Inflammatory macrophage treated with lipopolysaccharide for 4 hours (primary cell): ENCODE results near the gene QKI.
"Not testable (repeated sequence)": the region's sequence is repeated elsewhere in the genome, so short reads cannot be mapped to it uniquely, and the experiment has no call there.

Experiments
- DNase-seq: peaks from one replicate; pipeline ENCODE4 v3.0.0-alpha.2; 2020

Gene QKI

GRCh38 chr6:163588220-163588919 lies 173.9 kb downstream of the QKI start:
- no peak for DNase-seq

- DNase-seq: peak; percentile 11
Measured at GRCh38 chr6:163589387-163589786, 174.9 kb downstream of the QKI start.

- not testable (repeated sequence) for DNase-seq
Measured at GRCh38 chr6:163590132-163590531, 175.6 kb downstream of the QKI start.

- DNase-seq: no peak
Measured at GRCh38 chr6:163592872-163593271, 178.4 kb downstream of the QKI start.

- no peak for DNase-seq
Measured at GRCh38 chr6:163596174-163596573, 181.7 kb downstream of the QKI start.

GRCh38 chr6:163599136-163599535 lies 184.6 kb downstream of the QKI start:
- DNase-seq: no peak

GRCh38 chr6:163599684-163600083 lies 185.2 kb downstream of the QKI start:
- no peak for DNase-seq

GRCh38 chr6:163600331-163600730 lies 185.8 kb downstream of the QKI start:
- no peak for DNase-seq

GRCh38 chr6:163600781-163601180 lies 186.3 kb downstream of the QKI start:
- no peak for DNase-seq

GRCh38 chr6:163602851-163603250 lies 188.3 kb downstream of the QKI start:
- no peak for DNase-seq

- no peak for DNase-seq
Measured at GRCh38 chr6:163603395-163603794, 188.9 kb downstream of the QKI start.

- DNase-seq: peak; percentile 41
Measured at GRCh38 chr6:163605385-163606097, 191.0 kb downstream of the QKI start.

GRCh38 chr6:163607792-163608191 lies 193.3 kb downstream of the QKI start:
- no peak for DNase-seq

- no peak for DNase-seq
Measured at GRCh38 chr6:163608204-163608644, 193.7 kb downstream of the QKI start.

- no peak for DNase-seq
Measured at GRCh38 chr6:163612200-163612599, 197.7 kb downstream of the QKI start.

GRCh38 chr6:163613025-163613424 lies 198.5 kb downstream of the QKI start:
- no peak for DNase-seq

GRCh38 chr6:163613668-163614067 lies 199.2 kb downstream of the QKI start:
- no peak for DNase-seq

GRCh38 chr6:163616452-163616851 lies 201.9 kb downstream of the QKI start:
- no peak for DNase-seq

- no peak for DNase-seq
Measured at GRCh38 chr6:163617549-163617948, 203.0 kb downstream of the QKI start.

- no peak for DNase-seq
Measured at GRCh38 chr6:163620101-163620500, 205.6 kb downstream of the QKI start.

- DNase-seq: no peak
Measured at GRCh38 chr6:163620670-163621330, 206.3 kb downstream of the QKI start.

- DNase-seq: no peak
Measured at GRCh38 chr6:163625265-163625664, 210.7 kb downstream of the QKI start.

- no peak for DNase-seq
Measured at GRCh38 chr6:163626073-163626867, 211.8 kb downstream of the QKI start.
